GM21529 (cell line): ENCODE measurements around the gene FTSJ1.
"Not testable (repeated sequence)": the region's sequence is repeated elsewhere in the genome, so short reads cannot be mapped to it uniquely, and the experiment has no call there.

Experiments
- ATAC-seq: cut with Tn5 transposase; IDR thresholded peaks from one replicate; pipeline ENCODE4 v1.9.1; 2021; ENCODE audit not compliant: unreplicated experiment

The FTSJ1 gene

GRCh38 chrX:48475774-48476577, at the start of gene FTSJ1:
TSS of gene FTSJ1 (plus strand) at chrX:48476199. CDS start at chrX:48478048, 1,849 bp downstream.
- peak; percentile 86 for ATAC-seq

GRCh38 chrX:48427027-48427716, 48.8 kb upstream of the FTSJ1 start:
- ATAC-seq, result not testable (repeated sequence)

GRCh38 chrX:48429606-48430005, 46.4 kb upstream of the FTSJ1 start:
- ATAC-seq, result not testable (repeated sequence)

- not testable (repeated sequence) for ATAC-seq
These were observed 45.8 kb upstream of the FTSJ1 start for GRCh38 chrX:48430166-48430565.

- not testable (repeated sequence) for ATAC-seq
These were observed 42.3 kb upstream of the FTSJ1 start for GRCh38 chrX:48433713-48434112.

- ATAC-seq, result not testable (repeated sequence)
These were observed 28.8 kb upstream of the FTSJ1 start for GRCh38 chrX:48447201-48447600.

GRCh38 chrX:48450076-48450475, 25.9 kb upstream of the FTSJ1 start:
- no peak for ATAC-seq

- ATAC-seq, result no peak
These were observed 24.3 kb upstream of the FTSJ1 start for GRCh38 chrX:48451708-48452107.

- ATAC-seq, result no peak
These were observed 19.2 kb upstream of the FTSJ1 start for GRCh38 chrX:48456628-48457331.

- no peak for ATAC-seq
These were observed 17.3 kb upstream of the FTSJ1 start for GRCh38 chrX:48458711-48459110.

- no peak for ATAC-seq
These were observed 16.5 kb upstream of the FTSJ1 start for GRCh38 chrX:48459483-48459882.

GRCh38 chrX:48460031-48460430, 16.0 kb upstream of the FTSJ1 start:
- ATAC-seq, result no peak

- ATAC-seq, result no peak
These were observed 15.4 kb upstream of the FTSJ1 start for GRCh38 chrX:48460606-48461005.

- ATAC-seq, result no peak
These were observed 14.2 kb upstream of the FTSJ1 start for GRCh38 chrX:48461830-48462229.

- no peak for ATAC-seq
These were observed 10.6 kb upstream of the FTSJ1 start for GRCh38 chrX:48465336-48465933.

- no peak for ATAC-seq
These were observed 9.3 kb upstream of the FTSJ1 start for GRCh38 chrX:48466696-48467095.

GRCh38 chrX:48467281-48467761, 8.7 kb upstream of the FTSJ1 start:
- ATAC-seq, result no peak

GRCh38 chrX:48468247-48468671, 7.7 kb upstream of the FTSJ1 start:
- no peak for ATAC-seq

- peak; percentile 61 for ATAC-seq
These were observed 7.0 kb upstream of the FTSJ1 start for GRCh38 chrX:48468693-48469691.
